Keratinocyte (primary cell): ENCODE data around the gene PDK4. TPM values are rescaled to one million over a fixed set of nuclear protein-coding genes. Genes with fewer than 3 reads are reported as not detected.
A peak's percentile ranks its signal among the peaks of the same experiment; 100 is the strongest.

ENCODE experiments used
- DNase-seq: peaks from one replicate; pipeline ENCODE4 v3.0.0-alpha.2; 2011; ENCODE audit warnings: low read depth, missing footprints, low spot score
- FAIRE-seq: peaks from 2 replicates; lab custom pipeline; 2011; peaks lifted over from hg19 to GRCh38; lab: Jason Lieb, UNC
- H2AFZ ChIP-seq: 2 replicates; pipeline ENCODE4 v1.6.0; 2012; ENCODE audit warnings: low read length, control low read depth, inconsistent platforms; ENCODE audit not compliant: control insufficient read depth
- H3K27ac ChIP-seq: 2 replicates; pipeline ENCODE4 v1.5.1; 2011; ENCODE audit warnings: low read length; ENCODE audit not compliant: control insufficient read depth, insufficient read depth
- H3K27me3 ChIP-seq: 3 replicates; pipeline ENCODE4 v1.6.0; 2011; ENCODE audit warnings: low read length; ENCODE audit not compliant: control insufficient read depth, insufficient read depth; ENCODE audit errors: extremely low read depth
- H3K36me3 ChIP-seq, 2 experiments: 2 replicates in 1 of 2; 3 replicates in 1 of 2; pipeline ENCODE4 v1.5.1; 2011; ENCODE audit warnings: low read length in 2 of 2, mild to moderate bottlenecking in 1 of 2; ENCODE audit not compliant: control insufficient read depth in 2 of 2, insufficient read depth in 2 of 2; ENCODE audit errors: extremely low read depth in 1 of 2
- H3K4me1 ChIP-seq: 3 replicates; pipeline ENCODE4 v1.5.1; 2011; ENCODE audit warnings: low read length; ENCODE audit not compliant: control insufficient read depth, insufficient read depth; ENCODE audit errors: extremely low read depth
- H3K4me2 ChIP-seq: 3 replicates; pipeline ENCODE4 v1.6.0; 2011; ENCODE audit warnings: low read depth, low read length; ENCODE audit not compliant: control insufficient read depth, insufficient read depth; ENCODE audit errors: extremely low read depth
- H3K4me3 ChIP-seq, 3 experiments: fragments of 200-600 bp in 1 of 3; sonication (generic) in 1 of 3; 2 replicates in 2 of 3; 3 replicates in 1 of 3; pipeline ENCODE4 v1.5.1; 2011 to 2016; ENCODE audit warnings: low read length in 3 of 3, mild to moderate bottlenecking in 3 of 3, control low read depth in 2 of 3, inconsistent platforms in 1 of 3, low read depth in 1 of 3, mixed read lengths in 1 of 3, mixed run types in 1 of 3, moderate library complexity in 1 of 3; ENCODE audit not compliant: control insufficient read depth in 2 of 3, insufficient read depth in 2 of 3; ENCODE audit errors: extremely low read depth in 1 of 3
- H3K79me2 ChIP-seq: 2 replicates; pipeline ENCODE4 v1.6.0; 2012; ENCODE audit warnings: low read length; ENCODE audit not compliant: control insufficient read depth, insufficient read depth
- H3K9ac ChIP-seq: 3 replicates; pipeline ENCODE4 v1.6.0; 2011; ENCODE audit warnings: low read length; ENCODE audit not compliant: control insufficient read depth, insufficient read depth; ENCODE audit errors: extremely low read depth
- H3K9me1 ChIP-seq: 3 replicates; pipeline ENCODE4 v1.6.0; 2011; ENCODE audit warnings: low read length; ENCODE audit not compliant: control insufficient read depth, insufficient read depth; ENCODE audit errors: extremely low read depth
- H3K9me3 ChIP-seq: 2 replicates; pipeline ENCODE4 v1.5.1; 2012; ENCODE audit warnings: low read depth, low read length; ENCODE audit not compliant: control insufficient read depth
- H4K20me1 ChIP-seq: 3 replicates; pipeline ENCODE4 v1.6.0; 2011; ENCODE audit warnings: low read length; ENCODE audit not compliant: control insufficient read depth, insufficient read depth; ENCODE audit errors: extremely low read depth
- CTCF ChIP-seq, 3 experiments: IDR thresholded peaks in 1 of 3; conservative IDR thresholded peaks in 1 of 3; optimal IDR thresholded peaks in 1 of 3; 2 replicates in 2 of 3; 3 replicates in 1 of 3; pipeline versions ENCODE3 to v1.5.1; 2011; ENCODE audit warnings: low read length in 3 of 3, mild to moderate bottlenecking in 3 of 3, moderate library complexity in 2 of 3, control low read depth in 1 of 3, inconsistent platforms in 1 of 3; ENCODE audit not compliant: insufficient read depth in 2 of 3; ENCODE audit errors: extremely low read depth in 1 of 3
- EZH2 ChIP-seq: IDR thresholded peaks from one replicate; pipeline ENCODE4 v1.6.1; 2012; ENCODE audit warnings: inconsistent platforms, mild to moderate bottlenecking, low read length, moderate library complexity
- dilution Hi-C: fragments of 300-500 bp; cut with MboI; formaldehyde crosslinking; loops from one replicate; pipeline ENCODE4 v1.7.0; 2020; ENCODE audit warnings: low sequenced_read_pairs; ENCODE audit not compliant: extremely low pct_ligation_motif_present
- polyA plus RNA-seq, 5 experiments: library from polyadenylated mRNA; depleted of rRNA in 3 of 5; stranded (reverse) in 3 of 5; stranded (forward) in 1 of 5; unstranded in 1 of 5; fragments of >200 nt; gene quantifications; 1 replicate in 1 of 5; 2 replicates in 3 of 5; 3 replicates in 1 of 5; pipeline versions ENCODE4 v1.2.1 to v1.2.3, GENCODE V29; 2011 to 2012; ENCODE audit warnings: missing spikeins in 2 of 5, low read depth in 1 of 5, low replicate concordance in 1 of 5

PDK4 gene
- polyA plus RNA-seq, 1 donor (not counting 4 experiments of a cell fraction or from before 2014, with no cell fraction given) = not detected

GRCh38 chr7:95609277-95609971 is 13.1 kb upstream of the PDK4 start:
- no peak for FAIRE-seq
- DNase-seq = no peak

DNA sequence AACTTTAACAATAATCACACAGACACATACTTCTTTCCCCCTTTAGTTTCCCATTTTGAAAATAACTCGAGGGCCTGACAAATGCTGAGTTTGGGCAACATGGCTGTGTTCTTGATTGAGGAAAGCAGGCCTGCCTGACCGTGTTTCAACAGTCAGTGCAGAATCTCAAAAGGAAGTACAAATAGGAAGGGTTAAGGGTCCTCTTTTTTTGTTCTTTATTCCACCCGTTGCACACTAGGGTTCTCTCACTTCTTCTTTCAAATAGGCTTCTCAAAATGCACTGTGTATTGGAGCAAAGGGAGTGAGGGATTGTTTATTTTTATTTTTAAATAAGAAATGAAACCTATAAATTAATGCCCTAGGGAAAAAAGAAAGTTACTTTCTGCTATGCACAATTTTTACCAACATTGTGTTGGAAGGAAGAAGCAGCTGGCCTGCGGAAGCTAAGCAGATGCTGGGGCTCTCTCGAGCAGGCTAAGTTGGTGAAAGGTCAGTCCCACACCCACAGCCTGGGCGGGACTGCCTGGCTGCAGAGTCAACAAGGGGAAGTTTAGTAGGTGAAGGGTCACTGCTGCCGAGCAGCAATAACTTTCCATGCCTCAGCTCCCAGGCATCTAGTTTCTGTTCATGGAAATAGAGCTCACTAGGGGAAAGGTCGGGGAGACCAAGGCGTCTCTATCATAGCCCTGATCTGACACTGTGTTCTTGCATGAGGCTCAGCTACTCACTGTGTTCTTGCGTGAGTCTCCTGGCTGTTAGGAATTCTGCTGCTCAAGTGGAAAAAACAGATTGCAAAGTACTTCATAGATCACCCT is 12.2 kb upstream of the PDK4 start:
- H3K79me2 ChIP-seq = no peaks in the 10 kb centered on the region
- FAIRE-seq (no peak), DNase-seq (no peak)
- no peaks in the 10 kb centered on the region for H3K36me3 ChIP-seq
- TF ChIP-seq CTCF (optimal IDR thresholded peaks at IDR 0.05 in 1 of 3, IDR thresholded peaks at IDR 0.05 in 1 of 3, conservative IDR thresholded peaks at IDR 0.05 in 1 of 3; ENCODE audit: extremely low read depth in 1 of 3, insufficient read depth in 2 of 3, low read length in 3 of 3) (no peak), EZH2 (no peak)
- no peaks in the 10 kb centered on the region for H3K9me3 ChIP-seq
- H3K4me2 ChIP-seq = peak overlapping the region; percentile 34
- H3K27ac ChIP-seq = no peak overlapping the region
- no peaks in the 10 kb centered on the region for H3K27me3 ChIP-seq
- no peaks in the 10 kb centered on the region for H4K20me1 ChIP-seq
- dilution Hi-C loops = no loop called here
- H2AFZ ChIP-seq = no peak overlapping the region
- H3K4me1 ChIP-seq = peaks cover 5% of the 10 kb centered on the region
- H3K4me3 ChIP-seq = no peak overlapping the region
- H3K9ac ChIP-seq = no peak overlapping the region
- no peaks in the 10 kb centered on the region for H3K9me1 ChIP-seq

More at GRCh38 chr7:95609277-95609971, 13.1 kb upstream of the PDK4 start:
- Histone ChIP-seq H4K20me1 (no peaks in the 10 kb centered on the region), H3K9me1 (no peaks in the 10 kb centered on the region), H3K4me1 (peaks cover 5% of the 10 kb centered on the region), H3K4me2 (no peak overlapping the region), H3K36me3 (no peaks in the 10 kb centered on the region), H3K9ac (no peak overlapping the region), H3K4me3 (no peak overlapping the region), H3K79me2 (no peaks in the 10 kb centered on the region), H3K27me3 (no peaks in the 10 kb centered on the region), H2AFZ (no peak overlapping the region), H3K27ac (no peak overlapping the region), H3K9me3 (no peaks in the 10 kb centered on the region)
- no peak for TF ChIP-seq EZH2
- no peak for TF ChIP-seq CTCF (optimal IDR thresholded peaks at IDR 0.05 in 1 of 3, IDR thresholded peaks at IDR 0.05 in 1 of 3, conservative IDR thresholded peaks at IDR 0.05 in 1 of 3; ENCODE audit: extremely low read depth in 1 of 3, insufficient read depth in 2 of 3, low read length in 3 of 3)
- dilution Hi-C loops = no loop called here
